GM19193 (cell line): ENCODE data around the gene TMEM9B.

ENCODE experiments used
- POLR2A ChIP-seq: IDR thresholded peaks from 4 replicates; pipeline ENCODE4 v1.6.1; 2011; ENCODE audit not compliant: insufficient read depth, insufficient read length; ENCODE audit errors: extremely low read depth

Gene TMEM9B

GRCh38 chr11:8987446-8987845, 23.2 kb upstream of the TMEM9B start:
- TF ChIP-seq POLR2A, result no peak

- no peak for TF ChIP-seq POLR2A
Measured at GRCh38 chr11:8985462-8985861, 21.2 kb upstream of the TMEM9B start.

GRCh38 chr11:8983552-8983951, 19.3 kb upstream of the TMEM9B start:
- no peak for TF ChIP-seq POLR2A

- TF ChIP-seq POLR2A, result no peak
Measured at GRCh38 chr11:8980485-8980884, 16.2 kb upstream of the TMEM9B start.

GRCh38 chr11:8973121-8973520, 8.9 kb upstream of the TMEM9B start:
- TF ChIP-seq POLR2A, result no peak

- TF ChIP-seq POLR2A, result no peak
Measured at GRCh38 chr11:8971924-8972316, 7.7 kb upstream of the TMEM9B start.

GRCh38 chr11:8971196-8971923, 7.1 kb upstream of the TMEM9B start:
- TF ChIP-seq POLR2A, result no peak

- no peak for TF ChIP-seq POLR2A
Measured at GRCh38 chr11:8967184-8967583, 2.9 kb upstream of the TMEM9B start.

GRCh38 chr11:8963569-8964323, 496 bp downstream of the TMEM9B start:
- no peak for TF ChIP-seq POLR2A

- TF ChIP-seq POLR2A, result no peak
Measured at GRCh38 chr11:8962841-8963240, 1.4 kb downstream of the TMEM9B start.

- TF ChIP-seq POLR2A, result no peak
Measured at GRCh38 chr11:8961401-8961800, 2.8 kb downstream of the TMEM9B start.

- TF ChIP-seq POLR2A, result no peak
Measured at GRCh38 chr11:8959546-8960166, 4.6 kb downstream of the TMEM9B start.

- TF ChIP-seq POLR2A, result no peak
Measured at GRCh38 chr11:8956860-8957259, 7.4 kb downstream of the TMEM9B start.

- TF ChIP-seq POLR2A, result no peak
Measured at GRCh38 chr11:8948886-8949285, 15.4 kb downstream of the TMEM9B start.

GRCh38 chr11:8947230-8947943, 16.9 kb downstream of the TMEM9B start:
- TF ChIP-seq POLR2A, result no peak
